Neural cell (in vitro differentiated cells): Measurements from ENCODE around the gene ASIC4. TPM values are rescaled to one million over a fixed set of nuclear protein-coding genes. Genes with fewer than 3 reads are reported as not detected.

Experiments
- H2AFZ ChIP-seq: fragments of 200-600, 300-800 bp; sonication (generic), shearing (Covaris generic); 2 replicates; pipeline ENCODE4 v1.6.0; 2014; ENCODE audit warnings: low read depth, mild to moderate bottlenecking, antibody characterized with exemption, low read length, moderate library complexity
- H3F3A ChIP-seq: fragments of 200-600 bp; shearing (Covaris generic); 2 replicates; pipeline ENCODE4 v1.6.1; 2016; ENCODE audit warnings: mild to moderate bottlenecking, moderate library complexity, mixed read lengths, antibody characterized with exemption, low read length; ENCODE audit not compliant: insufficient read depth, poor library complexity, severe bottlenecking
- H3K27ac ChIP-seq: fragments of 200-600, 300-800 bp; sonication (generic), shearing (Covaris generic); 2 replicates; pipeline ENCODE4 v1.5.1; 2014; ENCODE audit warnings: mild to moderate bottlenecking, low read length, moderate library complexity
- H3K27me3 ChIP-seq: fragments of 300-800, 200-600 bp; sonication (generic), shearing (Covaris generic); 2 replicates; pipeline ENCODE4 v1.6.0; 2014; ENCODE audit warnings: mild to moderate bottlenecking, low read depth, low read length, moderate library complexity; ENCODE audit not compliant: insufficient read depth
- H3K36me3 ChIP-seq: fragments of 300-800, 200-600 bp; sonication (generic), shearing (Covaris generic); 2 replicates; pipeline ENCODE4 v1.5.1; 2014; ENCODE audit warnings: mild to moderate bottlenecking, antibody characterized with exemption, low read length, moderate library complexity; ENCODE audit not compliant: insufficient read depth
- H3K4me2 ChIP-seq: fragments of 300-800, 200-600 bp; sonication (generic), shearing (Covaris generic); 2 replicates; pipeline ENCODE4 v1.6.0; 2014; ENCODE audit warnings: mild to moderate bottlenecking, low read length
- H3K4me3 ChIP-seq: fragments of 300-800, 200-600 bp; sonication (generic), shearing (Covaris generic); 2 replicates; pipeline ENCODE4 v1.5.1; 2014; ENCODE audit warnings: mild to moderate bottlenecking, low read length, moderate library complexity
- H3K79me2 ChIP-seq: fragments of 200-600 bp; shearing (Covaris generic); replicated peaks from 2 replicates; pipeline ENCODE4 v1.6.0; 2014; ENCODE audit warnings: mild to moderate bottlenecking, low read length, moderate library complexity; ENCODE audit not compliant: insufficient read depth
- H3K9ac ChIP-seq: fragments of 300-800, 200-600 bp; sonication (generic), shearing (Covaris generic); 2 replicates; pipeline ENCODE4 v1.6.1; 2016; ENCODE audit warnings: mild to moderate bottlenecking, low read length, mixed read lengths
- H3K9me2 ChIP-seq: fragments of 200-600 bp; shearing (Covaris generic); 2 replicates; pipeline ENCODE4 v1.6.1; 2016; ENCODE audit warnings: mild to moderate bottlenecking, low read length, mixed read lengths; ENCODE audit not compliant: insufficient read depth
- H3K9me3 ChIP-seq: fragments of 200-600, 300-800 bp; sonication (generic), shearing (Covaris generic); 2 replicates; pipeline ENCODE4 v1.6.1; 2016; ENCODE audit warnings: mild to moderate bottlenecking, mixed run types, low read length, moderate library complexity, mixed read lengths
- H4K20me1 ChIP-seq: fragments of 200-600 bp; shearing (Covaris generic); 2 replicates; pipeline ENCODE4 v1.6.1; 2016; ENCODE audit warnings: mild to moderate bottlenecking, mixed run types; ENCODE audit not compliant: insufficient read depth
- CTCF ChIP-seq: fragments of 450-650 bp; IDR thresholded peaks from 2 replicates; pipeline ENCODE4 v1.5.1; 2014; ENCODE audit warnings: antibody characterized with exemption, mild to moderate bottlenecking, moderate library complexity; ENCODE audit not compliant: poor library complexity, severe bottlenecking
- EP300 ChIP-seq: fragments of 450-650 bp; conservative IDR thresholded peaks from 2 replicates; pipeline ENCODE4 v1.6.1; 2014; ENCODE audit warnings: antibody characterized with exemption, mild to moderate bottlenecking, moderate library complexity; ENCODE audit not compliant: poor library complexity, severe bottlenecking
- EZH2 ChIP-seq: fragments of 200-600, 300-800 bp; shearing (Covaris generic), sonication (generic); IDR thresholded peaks from 2 replicates; pipeline ENCODE4 v1.6.1; 2014; ENCODE audit warnings: antibody characterized with exemption, low read length, borderline replicate concordance, mild to moderate bottlenecking; ENCODE audit not compliant: insufficient read depth, poor library complexity, severe bottlenecking
- MXI1 ChIP-seq: fragments of 450-650 bp; conservative IDR thresholded peaks from 2 replicates; pipeline ENCODE4 v1.6.1; 2014; ENCODE audit warnings: antibody characterized with exemption, mild to moderate bottlenecking; ENCODE audit not compliant: poor library complexity, severe bottlenecking
- POLR2AphosphoS5 ChIP-seq: IDR thresholded peaks from 2 replicates; pipeline ENCODE4 v1.6.1; 2012
- RAD21 ChIP-seq: fragments of 450-650 bp; conservative IDR thresholded peaks from 2 replicates; pipeline ENCODE4 v1.6.1; 2014; ENCODE audit warnings: antibody characterized with exemption, mild to moderate bottlenecking, moderate library complexity
- REST ChIP-seq: IDR thresholded peaks from 2 replicates; pipeline ENCODE4 v1.6.1; 2012; ENCODE audit warnings: borderline replicate concordance
- SMC3 ChIP-seq: fragments of 450-650 bp; conservative IDR thresholded peaks from 2 replicates; pipeline ENCODE4 v1.6.1; 2014; ENCODE audit warnings: antibody characterized with exemption, mild to moderate bottlenecking, moderate library complexity; ENCODE audit not compliant: poor library complexity
- TAF1 ChIP-seq: IDR thresholded peaks from 2 replicates; pipeline ENCODE4 v1.6.1; 2012; ENCODE audit warnings: low read depth
- polyA plus RNA-seq: library from polyadenylated mRNA; depleted of rRNA; stranded (reverse); fragments of >200 nt; gene quantifications from 2 replicates; pipeline ENCODE4 v1.2.3, GENCODE V29; 2014

Gene ASIC4
- polyA plus RNA-seq, 1 donor from 2014 or later, result 2.7 TPM

- no peak overlapping the region for H3K4me2 ChIP-seq
- H3F3A ChIP-seq, result no peaks in the 10 kb centered on the region
- no peak overlapping the region for H2AFZ ChIP-seq
- H3K9me2 ChIP-seq, result no peaks in the 10 kb centered on the region
- no peaks in the 10 kb centered on the region for H3K36me3 ChIP-seq
- no peaks in the 10 kb centered on the region for H3K79me2 ChIP-seq
- H3K4me3 ChIP-seq, result no peak overlapping the region
- no peaks in the 10 kb centered on the region for H3K27me3 ChIP-seq
- no peak overlapping the region for H3K27ac ChIP-seq
- no peaks in the 10 kb centered on the region for H4K20me1 ChIP-seq
- no peak for TF ChIP-seq RAD21
- TF ChIP-seq MXI1, result no peak
- no peak for TF ChIP-seq TAF1
- no peak for TF ChIP-seq EZH2
- TF ChIP-seq SMC3, result no peak
- no peak for TF ChIP-seq REST
- TF ChIP-seq EP300, result no peak
- no peak for TF ChIP-seq POLR2AphosphoS5
- no peak for TF ChIP-seq CTCF
- H3K9ac ChIP-seq, result no peak overlapping the region
- no peaks in the 10 kb centered on the region for H3K9me3 ChIP-seq
Observed at GRCh38 chr2:219474285-219475060, 39.8 kb upstream of the ASIC4 start.

GRCh38 chr2:219475278-219475677 is 39.0 kb upstream of the ASIC4 start:
- Histone ChIP-seq H4K20me1 (no peaks in the 10 kb centered on the region), H3F3A (no peaks in the 10 kb centered on the region), H3K9me2 (no peaks in the 10 kb centered on the region), H3K36me3 (no peaks in the 10 kb centered on the region), H3K9ac (no peak overlapping the region), H3K4me2 (no peak overlapping the region), H3K79me2 (no peaks in the 10 kb centered on the region), H3K27ac (no peak overlapping the region), H3K4me3 (no peak overlapping the region), H3K27me3 (no peaks in the 10 kb centered on the region), H3K9me3 (no peaks in the 10 kb centered on the region), H2AFZ (no peak overlapping the region)
- TF ChIP-seq TAF1, result no peak
- no peak for TF ChIP-seq MXI1
- no peak for TF ChIP-seq CTCF
- no peak for TF ChIP-seq EP300
- TF ChIP-seq REST, result no peak
- TF ChIP-seq RAD21, result no peak
